HepG2 (cell line): ENCODE measurements around the gene CTIF. TPM values are rescaled to one million over a fixed set of nuclear protein-coding genes. Genes with fewer than 3 reads are reported as not detected.

ENCODE experiments used
- CCDC6 ChIP-seq: sonication (generic); formaldehyde crosslinking; IDR thresholded peaks from 2 replicates; pipeline ENCODE4 v1.8.1; 2022; ENCODE audit warnings: mild to moderate bottlenecking, missing genetic modification reagents, moderate library complexity
- ISX ChIP-seq: sonication (generic); formaldehyde crosslinking; conservative IDR thresholded peaks from 2 replicates; pipeline ENCODE4 v1.5.0; 2020; ENCODE audit warnings: missing genetic modification reagents
- KLF15 ChIP-seq: sonication (generic); formaldehyde crosslinking; IDR thresholded peaks from 2 replicates; pipeline ENCODE4 v1.8.1; 2023; ENCODE audit warnings: borderline replicate concordance, mild to moderate bottlenecking, inconsistent platforms, missing genetic modification reagents, mixed read lengths
- MATR3 ChIP-seq: sonication (generic); formaldehyde crosslinking; IDR thresholded peaks from 2 replicates; pipeline ENCODE4 v1.4.0; 2020; ENCODE audit warnings: missing genetic modification reagents
- MTA3 ChIP-seq: sonication (generic); formaldehyde crosslinking; IDR thresholded peaks from 2 replicates; pipeline ENCODE4 v1.4.0; 2020; ENCODE audit warnings: missing genetic modification reagents
- MXI1 ChIP-seq: IDR thresholded peaks from 3 replicates; pipeline ENCODE4 v1.6.1; 2012; ENCODE audit warnings: low read depth, low read length, inconsistent platforms, borderline replicate concordance
- NR2F2 ChIP-seq: IDR thresholded peaks from 2 replicates; pipeline ENCODE4 v1.6.1; 2012; ENCODE audit warnings: low read depth, inconsistent platforms, borderline replicate concordance
- ONECUT2 ChIP-seq: sonication (generic); formaldehyde crosslinking; IDR thresholded peaks from 2 replicates; pipeline ENCODE4 v1.4.0; 2020; ENCODE audit warnings: missing genetic modification reagents
- SMAD1 ChIP-seq: sonication (generic); formaldehyde crosslinking; IDR thresholded peaks from 2 replicates; pipeline ENCODE4 v1.4.0; 2020; ENCODE audit warnings: missing genetic modification reagents, low read depth, mild to moderate bottlenecking, borderline replicate concordance
- SPEN ChIP-seq: sonication (generic); formaldehyde crosslinking; IDR thresholded peaks from 2 replicates; pipeline ENCODE4 v1.5.1; 2020; ENCODE audit warnings: low read depth, mild to moderate bottlenecking, missing genetic modification reagents
- XRCC5 ChIP-seq: fragments of 200-400 bp; formaldehyde crosslinking; optimal IDR thresholded peaks from 2 replicates; pipeline ENCODE3; 2017; ENCODE audit warnings: mild to moderate bottlenecking, low read length
- ZC3H13 ChIP-seq: sonication (generic); formaldehyde crosslinking; IDR thresholded peaks from 2 replicates; pipeline ENCODE4 v1.8.1; 2023; ENCODE audit warnings: mild to moderate bottlenecking, missing genetic modification reagents, moderate library complexity
- ZNF350 ChIP-seq: sonication (generic); formaldehyde crosslinking; IDR thresholded peaks from 2 replicates; pipeline ENCODE4 v1.4.0; 2020; ENCODE audit warnings: mild to moderate bottlenecking, low read depth, missing genetic modification reagents, borderline replicate concordance
- ZNF543 ChIP-seq: sonication (generic); formaldehyde crosslinking; IDR thresholded peaks from 2 replicates; pipeline ENCODE4 v1.4.0; 2020; ENCODE audit warnings: mild to moderate bottlenecking, missing genetic modification reagents
- ZNF563 ChIP-seq: sonication (generic); formaldehyde crosslinking; IDR thresholded peaks from 2 replicates; pipeline ENCODE4 v1.8.0; 2022; ENCODE audit warnings: mild to moderate bottlenecking, moderate library complexity, missing genetic modification reagents
- ZNF749 ChIP-seq: sonication (generic); formaldehyde crosslinking; IDR thresholded peaks from 2 replicates; pipeline ENCODE4 v1.8.0; 2022; ENCODE audit warnings: mild to moderate bottlenecking, missing genetic modification reagents, moderate library complexity, borderline replicate concordance
- ZNF766 ChIP-seq: sonication (generic); formaldehyde crosslinking; IDR thresholded peaks from 2 replicates; pipeline ENCODE4 v1.5.0; 2020; ENCODE audit warnings: missing genetic modification reagents, borderline replicate concordance
- ZNF878 ChIP-seq: sonication (generic); formaldehyde crosslinking; IDR thresholded peaks from 2 replicates; pipeline ENCODE4 v1.8.1; 2023; ENCODE audit warnings: mild to moderate bottlenecking, missing genetic modification reagents, moderate library complexity
- polyA plus RNA-seq, 8 experiments: library from polyadenylated mRNA; depleted of rRNA in 3 of 8; stranded (reverse) in 7 of 8; unstranded in 1 of 8; fragments of >200 nt; fragmentation: Illumina TruSeq in 4 of 8; extraction: Trizol in 4 of 8; gene quantifications; 2 replicates each; pipeline versions ENCODE4 v1.2.1 to v1.2.3, GENCODE V29; 2011 to 2016; ENCODE audit warnings: low read depth in 4 of 8, missing spikeins in 1 of 8, mixed read lengths in 1 of 8; ENCODE audit not compliant: insufficient read depth in 1 of 8
- total RNA-seq, 5 experiments: library from RNA; depleted of rRNA; stranded (reverse); fragments of >200 nt; fragmentation: Illumina TruSeq; extraction: Trizol; gene quantifications; 2 replicates each; pipeline ENCODE4 v1.2.3, GENCODE V29; 2016; ENCODE audit warnings: low read depth in 1 of 5
- TF ChIP-seq, protein P1 (sequence below): sonication (generic); formaldehyde crosslinking; IDR thresholded peaks from 2 replicates; pipeline ENCODE4 v1.5.1; 2020; ENCODE audit warnings: missing genetic modification reagents, mild to moderate bottlenecking, borderline replicate concordance
- TF ChIP-seq, protein P2 (sequence below): sonication (generic); formaldehyde crosslinking; IDR thresholded peaks from 2 replicates; pipeline ENCODE4 v1.8.1; 2023; ENCODE audit warnings: mild to moderate bottlenecking, inconsistent platforms, moderate library complexity, missing genetic modification reagents, borderline replicate concordance
- TF ChIP-seq, protein P3 (sequence below): fragments of 450-650 bp; IDR thresholded peaks from 2 replicates; pipeline ENCODE4 v1.6.1; 2016

Gene CTIF
- total and polyA plus RNA-seq, 2 of the 13 experiments (the other 11 are each of a cell fraction or from before 2014, with no cell fraction given), result 18.2 to 28.0 TPM

DNA sequence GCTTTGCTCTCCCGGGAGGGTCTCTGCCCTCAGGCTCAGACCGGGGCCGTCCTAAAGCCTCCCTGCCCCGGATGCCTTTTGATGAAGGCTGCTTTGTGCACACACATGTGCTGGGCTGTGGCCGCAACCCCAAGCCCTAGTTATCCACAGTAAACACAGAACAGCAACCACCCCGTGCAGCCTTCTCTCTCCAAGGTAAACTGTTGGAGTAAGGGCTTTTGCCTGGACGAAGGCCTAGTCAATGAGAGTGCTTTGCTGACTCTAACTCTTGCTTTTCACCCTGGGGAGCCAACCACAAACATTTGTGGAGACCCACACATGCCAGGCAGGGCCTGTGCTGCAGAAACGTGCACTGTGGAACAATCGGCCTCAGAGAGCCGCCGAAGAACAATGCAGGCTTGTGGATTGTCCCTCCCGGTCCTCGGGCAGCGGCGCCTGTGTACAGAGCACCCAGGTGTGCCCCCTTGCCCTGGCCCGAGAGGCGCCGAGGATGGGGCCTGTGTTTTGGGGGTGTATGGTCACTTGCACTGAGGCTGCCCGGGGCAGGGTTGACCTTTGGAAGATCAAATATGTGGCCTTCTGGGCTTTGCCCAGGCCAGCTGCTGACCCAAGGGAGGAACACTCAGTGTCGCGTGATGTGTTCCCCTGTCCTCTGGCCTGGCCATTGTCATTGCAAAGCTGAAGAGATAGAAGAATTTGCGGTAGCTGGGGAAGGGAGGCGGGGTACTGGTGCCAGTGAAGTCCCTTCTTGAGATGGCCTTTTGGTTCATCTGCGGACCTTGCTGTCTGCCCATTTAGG is 37.0 kb downstream of the CTIF start (continued):
- peak; percentile 22 for TF ChIP-seq SPEN
- 0 out of 3 replicates have a peak, but pooled peaks have one; percentile 23 for TF ChIP-seq MXI1
- no peak for TF ChIP-seq ZNF563 (CRISPR knock-in tag)
- no peak for TF ChIP-seq MTA3
- TF ChIP-seq ONECUT2 (CRISPR knock-in tag), result no peak
- no peak; the same call in 1 of the 2 replicates for TF ChIP-seq ZNF766
- TF ChIP-seq, protein P1, sequence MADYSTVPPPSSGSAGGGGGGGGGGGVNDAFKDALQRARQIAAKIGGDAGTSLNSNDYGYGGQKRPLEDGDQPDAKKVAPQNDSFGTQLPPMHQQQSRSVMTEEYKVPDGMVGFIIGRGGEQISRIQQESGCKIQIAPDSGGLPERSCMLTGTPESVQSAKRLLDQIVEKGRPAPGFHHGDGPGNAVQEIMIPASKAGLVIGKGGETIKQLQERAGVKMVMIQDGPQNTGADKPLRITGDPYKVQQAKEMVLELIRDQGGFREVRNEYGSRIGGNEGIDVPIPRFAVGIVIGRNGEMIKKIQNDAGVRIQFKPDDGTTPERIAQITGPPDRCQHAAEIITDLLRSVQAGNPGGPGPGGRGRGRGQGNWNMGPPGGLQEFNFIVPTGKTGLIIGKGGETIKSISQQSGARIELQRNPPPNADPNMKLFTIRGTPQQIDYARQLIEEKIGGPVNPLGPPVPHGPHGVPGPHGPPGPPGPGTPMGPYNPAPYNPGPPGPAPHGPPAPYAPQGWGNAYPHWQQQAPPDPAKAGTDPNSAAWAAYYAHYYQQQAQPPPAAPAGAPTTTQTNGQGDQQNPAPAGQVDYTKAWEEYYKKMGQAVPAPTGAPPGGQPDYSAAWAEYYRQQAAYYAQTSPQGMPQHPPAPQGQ (CRISPR knock-in tag), result no peak
- 0 out of 2 replicates have a peak, but pooled peaks have one; percentile 65 for TF ChIP-seq ZNF749 (CRISPR knock-in tag)
- TF ChIP-seq CCDC6, result 0 out of 2 replicates have a peak, but pooled peaks have one; percentile 23
- TF ChIP-seq ZNF350 (CRISPR knock-in tag), result peak; percentile 61; the same call in 1 of the 2 replicates
- TF ChIP-seq, protein P2, sequence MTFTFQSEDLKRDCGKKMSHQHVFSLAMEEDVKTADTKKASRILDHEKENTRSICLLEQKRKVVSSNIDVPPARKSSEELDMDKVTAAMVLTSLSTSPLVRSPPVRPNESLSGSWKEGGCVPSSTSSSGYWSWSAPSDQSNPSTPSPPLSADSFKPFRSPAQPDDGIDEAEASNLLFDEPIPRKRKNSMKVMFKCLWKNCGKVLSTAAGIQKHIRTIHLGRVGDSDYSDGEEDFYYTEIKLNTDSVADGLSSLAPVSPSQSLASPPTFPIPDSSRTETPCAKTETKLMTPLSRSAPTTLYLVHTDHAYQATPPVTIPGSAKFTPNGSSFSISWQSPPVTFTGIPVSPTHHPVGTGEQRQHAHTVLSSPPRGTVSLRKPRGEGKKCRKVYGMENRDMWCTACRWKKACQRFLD (CRISPR knock-in tag), result peak; percentile 69; the same call in 1 of the 2 replicates
- peak; percentile 81 for TF ChIP-seq NR2F2
- TF ChIP-seq ISX (CRISPR knock-in tag), result peak; percentile 86
- no peak; the same call in 1 of the 2 replicates for TF ChIP-seq KLF15
- TF ChIP-seq SMAD1, result no peak
- TF ChIP-seq, protein P3, sequence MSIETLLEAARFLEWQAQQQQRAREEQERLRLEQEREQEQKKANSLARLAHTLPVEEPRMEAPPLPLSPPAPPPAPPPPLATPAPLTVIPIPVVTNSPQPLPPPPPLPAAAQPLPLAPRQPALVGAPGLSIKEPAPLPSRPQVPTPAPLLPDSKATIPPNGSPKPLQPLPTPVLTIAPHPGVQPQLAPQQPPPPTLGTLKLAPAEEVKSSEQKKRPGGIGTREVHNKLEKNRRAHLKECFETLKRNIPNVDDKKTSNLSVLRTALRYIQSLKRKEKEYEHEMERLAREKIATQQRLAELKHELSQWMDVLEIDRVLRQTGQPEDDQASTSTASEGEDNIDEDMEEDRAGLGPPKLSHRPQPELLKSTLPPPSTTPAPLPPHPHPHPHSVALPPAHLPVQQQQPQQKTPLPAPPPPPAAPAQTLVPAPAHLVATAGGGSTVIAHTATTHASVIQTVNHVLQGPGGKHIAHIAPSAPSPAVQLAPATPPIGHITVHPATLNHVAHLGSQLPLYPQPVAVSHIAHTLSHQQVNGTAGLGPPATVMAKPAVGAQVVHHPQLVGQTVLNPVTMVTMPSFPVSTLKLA, result no peak
- TF ChIP-seq ZNF878 (CRISPR knock-in tag), result 0 out of 2 replicates have a peak, but pooled peaks have one; percentile 48
- TF ChIP-seq MATR3, result no peak
- TF ChIP-seq ZNF543 (CRISPR knock-in tag), result peak; percentile 87; the same call in 1 of the 2 replicates
- peak; percentile 7; the same call in 1 of the 2 replicates for TF ChIP-seq ZC3H13 (CRISPR knock-in tag)
- TF ChIP-seq XRCC5, result peak; percentile 83
